AG04450 (cell line): ENCODE measurements around the gene ADARB2. TPM values are rescaled to one million over a fixed set of nuclear protein-coding genes. Genes with fewer than 3 reads are reported as not detected.
"Not testable (repeated sequence)": the region's sequence is repeated elsewhere in the genome, so short reads cannot be mapped to it uniquely, and the experiment has no call there.

Source experiments
- CTCF ChIA-PET: fragments of 300-600, 350-600 bp; formaldehyde crosslinking; extraction: SDS; loops from one replicate; lab custom pipeline; 2022; ENCODE audit warnings: antibody characterized with exemption, inconsistent platforms; lab: Charles Lee
- POLR2A ChIA-PET: fragments of 350-600 bp; formaldehyde crosslinking; extraction: SDS; loops from one replicate; lab custom pipeline; 2021; ENCODE audit warnings: antibody characterized with exemption, inconsistent platforms; lab: Yijun Ruan, JAX
- DNase-seq: peaks from one replicate; pipeline ENCODE4 v3.0.0-alpha.2; 2011; ENCODE audit warnings: low read depth, low spot score
- H3K27ac ChIP-seq: one replicate; pipeline ENCODE4 v1.5.1; 2012; ENCODE audit warnings: low read depth, low read length, control low read depth
- H3K27me3 ChIP-seq: one replicate; pipeline ENCODE4 v1.6.0; 2012; ENCODE audit warnings: low read length; ENCODE audit not compliant: control insufficient read depth, insufficient read depth
- H3K4me3 ChIP-seq: 2 replicates; pipeline ENCODE4 v1.5.1; 2011; ENCODE audit warnings: mild to moderate bottlenecking, low read depth, low read length, control low read depth
- H3K9me3 ChIP-seq: 2 replicates; pipeline ENCODE4 v1.5.1; 2012; ENCODE audit warnings: low read length; ENCODE audit not compliant: control insufficient read depth, insufficient read depth
- CTCF ChIP-seq: IDR thresholded peaks from 2 replicates; pipeline ENCODE4 v1.5.1; 2011; ENCODE audit warnings: low read depth, low read length, control low read depth, inconsistent platforms
- polyA plus RNA-seq: library from polyadenylated mRNA; depleted of rRNA; stranded (reverse); fragments of >200 nt; gene quantifications from 2 replicates; pipeline ENCODE4 v1.2.3, GENCODE V29; 2011

ADARB2 gene
- polyA plus RNA-seq, 1 experiment, result not detected

- Histone ChIP-seq H3K4me3 (no peak overlapping the region), H3K27me3 (no peaks in the 10 kb centered on the region), H3K9me3 (peaks cover 65% of the 10 kb centered on the region), H3K27ac (no peak overlapping the region)
- ChIA-PET POLR2A (no interaction called here), CTCF (no interaction called here)
- TF ChIP-seq CTCF, result no peak
- DNase-seq, result no peak
Observed at GRCh38 chr10:1776127-1776662, 38.9 kb upstream of the ADARB2 start.

GRCh38 chr10:1774796-1775195, 37.5 kb upstream of the ADARB2 start:
- H3K27me3 ChIP-seq, result no peaks in the 10 kb centered on the region
- ChIA-PET POLR2A (no interaction called here), CTCF (no interaction called here)
- DNase-seq, result no peak
- no peak overlapping the region for H3K4me3 ChIP-seq
- peaks cover 59% of the 10 kb centered on the region for H3K9me3 ChIP-seq
- no peak for TF ChIP-seq CTCF
- H3K27ac ChIP-seq, result no peak overlapping the region

GRCh38 chr10:1773204-1773603, 35.9 kb upstream of the ADARB2 start:
- H3K4me3 ChIP-seq, H3K27me3 ChIP-seq, CTCF ChIA-PET, DNase-seq, H3K27ac ChIP-seq, POLR2A ChIA-PET: not testable (repeated sequence)
- H3K9me3 ChIP-seq, result peaks cover 45% of the 10 kb centered on the region

GRCh38 chr10:1766049-1766448, 28.7 kb upstream of the ADARB2 start:
- no peak for TF ChIP-seq CTCF
- Histone ChIP-seq H3K4me3 (no peak overlapping the region), H3K27ac (no peak overlapping the region), H3K9me3 (peaks cover 26% of the 10 kb centered on the region), H3K27me3 (no peaks in the 10 kb centered on the region)
- ChIA-PET POLR2A (no interaction called here), CTCF (no interaction called here)
- no peak for DNase-seq

GRCh38 chr10:1762076-1762475, 24.8 kb upstream of the ADARB2 start:
- no peak for TF ChIP-seq CTCF
- ChIA-PET POLR2A (no interaction called here), CTCF (no interaction called here)
- no peak overlapping the region for H3K27ac ChIP-seq
- H3K27me3 ChIP-seq, result no peaks in the 10 kb centered on the region
- no peak overlapping the region for H3K4me3 ChIP-seq
- DNase-seq, result no peak
- peaks cover 42% of the 10 kb centered on the region for H3K9me3 ChIP-seq
